Left colon (tissue), 2 donors: ENCODE data around the gene SGO2. TPM values are rescaled to one million over a fixed set of nuclear protein-coding genes. Genes with fewer than 3 reads are reported as not detected.

ENCODE experiments used
- total RNA-seq, 2 donors: library from RNA; stranded (reverse); fragmentation: NEBNext Ultra II Directional; extraction: Animal tissue kit (Norgen Biotek cat#: 25700); gene quantifications; one replicate each; pipeline ENCODE4 v1.2.1, GENCODE V29; 2021
- donor health status: DM: no; HTN: no; CAD: no.
- donor health status: DM: yes; HTN: yes; CAD: no.

Gene SGO2
- total RNA-seq, 2 donors from 2014 or later, result 2.6 to 3.9 TPM

Other genes starting within 250 kb of the SGO2 start
- gene SPATS2L, start 219.5 kb upstream of the SGO2 start, total RNA-seq, result 100 to 1,000 TPM; 157 to 240 TPM
- 10 to 100 TPM; 13.5 to 16.2 TPM for gene KCTD18, start 16.1 kb upstream of the SGO2 start, total RNA-seq
- 1 to 10 TPM; 5.7 to 8.7 TPM for gene AOX1, start 59.8 kb downstream of the SGO2 start, total RNA-seq